Hepatocyte (in vitro differentiated cells): ENCODE results near the gene EID2. TPM values are rescaled to one million over a fixed set of nuclear protein-coding genes. Genes with fewer than 3 reads are reported as not detected.

Experiments
- polyA plus RNA-seq: library from polyadenylated mRNA; unstranded; fragments of >200 nt; fragmentation: Nextera tagmentation; extraction: Ambion mirVana; gene quantifications from 2 replicates; pipeline ENCODE4 v1.2.1, GENCODE V29; 2016
- small RNA-seq: library from RNA; depleted of rRNA; stranded (forward); fragments of <200 nt; gene quantifications from one replicate; pipeline ENCODE3, GENCODE V24; 2014
- total RNA-seq: library from RNA; depleted of rRNA; stranded (reverse); fragments of >200 nt; gene quantifications from 2 replicates; pipeline ENCODE4 v1.2.3, GENCODE V29; 2014

EID2 gene
- total and polyA plus RNA-seq, 2 experiments from 2014 or later = 18.6 to 29.3 TPM

Small RNA genes lying within 50 kb of the gene (small RNA-seq; reads per million reads assigned to genes)
- not detected for gene RPS29P24

Other genes with a start within 250 kb of the EID2 start
- gene IFNL1, start 243.8 kb downstream of the EID2 start, total RNA-seq = not detected in 2 replicates
- not detected in 2 replicates for gene IFNL1, start 243.8 kb downstream of the EID2 start, polyA plus RNA-seq
- 1.1 and 2.4 TPM in 2 replicates for gene LRFN1, start 219.3 kb downstream of the EID2 start, total RNA-seq
- 5.6 and 6.1 TPM in 2 replicates for gene LRFN1, start 219.3 kb downstream of the EID2 start, polyA plus RNA-seq
- 0.32 TPM in 1 of 2 replicates, not detected in the other for gene GMFG, start 204.1 kb downstream of the EID2 start, total RNA-seq
- gene GMFG, start 204.1 kb downstream of the EID2 start, polyA plus RNA-seq = 0.86 and 2.9 TPM in 2 replicates
- 39.2 and 54.8 TPM in 2 replicates for gene SAMD4B, start 197.7 kb downstream of the EID2 start, total RNA-seq
- 61.0 and 66.5 TPM in 2 replicates for gene SAMD4B, start 197.7 kb downstream of the EID2 start, polyA plus RNA-seq
- gene PAF1, start 149.1 kb downstream of the EID2 start, total RNA-seq = 30.4 and 42.5 TPM in 2 replicates
- 53.5 and 54.4 TPM in 2 replicates for gene PAF1, start 149.1 kb downstream of the EID2 start, polyA plus RNA-seq
- 18.9 and 21.4 TPM in 2 replicates for gene MED29, start 148.8 kb downstream of the EID2 start, total RNA-seq
- gene MED29, start 148.8 kb downstream of the EID2 start, polyA plus RNA-seq = 27.9 and 38.6 TPM in 2 replicates
- 72.9 and 95.8 TPM in 2 replicates for gene ZFP36, start 133.3 kb downstream of the EID2 start, total RNA-seq
- 1,034 and 1,087 TPM in 2 replicates for gene ZFP36, start 133.3 kb downstream of the EID2 start, polyA plus RNA-seq
- 17.7 and 25.3 TPM in 2 replicates for gene PLEKHG2, start 127.5 kb downstream of the EID2 start, total RNA-seq
- 34.0 and 44.0 TPM in 2 replicates for gene PLEKHG2, start 127.5 kb downstream of the EID2 start, polyA plus RNA-seq
- gene RPS16, start 104.2 kb downstream of the EID2 start, total RNA-seq = 63.8 and 115 TPM in 2 replicates
- gene RPS16, start 104.2 kb downstream of the EID2 start, polyA plus RNA-seq = 409 and 411 TPM in 2 replicates
- 63.7 and 71.6 TPM in 2 replicates for gene SUPT5H, start 94.6 kb downstream of the EID2 start, total RNA-seq
- 184 and 213 TPM in 2 replicates for gene SUPT5H, start 94.6 kb downstream of the EID2 start, polyA plus RNA-seq
- gene TIMM50, start 59.3 kb downstream of the EID2 start, total RNA-seq = 53.1 and 57.2 TPM in 2 replicates
- gene TIMM50, start 59.3 kb downstream of the EID2 start, polyA plus RNA-seq = 56.4 and 61.7 TPM in 2 replicates
- 0.16 and 1.6 TPM in 2 replicates for gene DLL3, start 41.2 kb downstream of the EID2 start, total RNA-seq
- 1.1 and 1.3 TPM in 2 replicates for gene DLL3, start 41.2 kb downstream of the EID2 start, polyA plus RNA-seq
- gene SELENOV, start 25.0 kb downstream of the EID2 start, total RNA-seq = 0.50 and 2.0 TPM in 2 replicates
- 0.98 and 2.2 TPM in 2 replicates for gene SELENOV, start 25.0 kb downstream of the EID2 start, polyA plus RNA-seq
- 3.4 and 3.7 TPM in 2 replicates for gene EID2B, start 7.3 kb downstream of the EID2 start, total RNA-seq
- gene EID2B, start 7.3 kb downstream of the EID2 start, polyA plus RNA-seq = 1.0 and 2.2 TPM in 2 replicates
- gene LGALS13, start 62.4 kb upstream of the EID2 start, total RNA-seq = not detected in 2 replicates
- not detected in 2 replicates for gene LGALS13, start 62.4 kb upstream of the EID2 start, polyA plus RNA-seq
- gene LGALS16, start 115.8 kb upstream of the EID2 start, total RNA-seq = not detected in 2 replicates
- not detected in 2 replicates for gene LGALS16, start 115.8 kb upstream of the EID2 start, polyA plus RNA-seq
- 0.88 and 1.2 TPM in 2 replicates for gene LGALS14, start 164.3 kb upstream of the EID2 start, total RNA-seq
- gene LGALS14, start 164.3 kb upstream of the EID2 start, polyA plus RNA-seq = 1.3 TPM in 1 of 2 replicates, not detected in the other
- not detected in 2 replicates for gene CLC, start 197.9 kb upstream of the EID2 start, total RNA-seq
- not detected in 2 replicates for gene CLC, start 197.9 kb upstream of the EID2 start, polyA plus RNA-seq
- not detected in 2 replicates for gene LEUTX, start 238.7 kb upstream of the EID2 start, total RNA-seq
- not detected in 2 replicates for gene LEUTX, start 238.7 kb upstream of the EID2 start, polyA plus RNA-seq